H1 (cell line): ENCODE measurements around the gene ERO1B. TPM values are rescaled to one million over a fixed set of nuclear protein-coding genes. Genes with fewer than 3 reads are reported as not detected.

ENCODE experiments used
- KDM5A ChIP-seq: fragments of 200-600 bp; IDR thresholded peaks from 2 replicates; pipeline ENCODE4 v1.7.1; 2012; ENCODE audit warnings: mild to moderate bottlenecking, low read length, inconsistent platforms, mixed read lengths
- polyA plus RNA-seq, 7 experiments: library from polyadenylated mRNA; depleted of rRNA in 3 of 7; stranded (reverse) in 5 of 7; unstranded in 2 of 7; fragments of >200 nt in 5 of 7; fragments of 200-250 nt in 2 of 7; gene quantifications; 1 replicate in 5 of 7; 2 replicates in 1 of 7; 4 replicates in 1 of 7; pipeline versions ENCODE4 v1.2.1 to v1.2.3, GENCODE V29; 2011 to 2013; ENCODE audit warnings: missing spikeins in 2 of 7, mixed read lengths in 2 of 7
- total RNA-seq: library from RNA; stranded (reverse); fragmentation: NEBNext Ultra II Directional; extraction: Animal tissue kit (Norgen Biotek cat#: 25700); gene quantifications from 2 replicates; pipeline ENCODE4 v1.2.1, GENCODE V29; 2021
- TF ChIP-seq, protein P1 (sequence below): fragments of 300-600 bp; sonication (generic); IDR thresholded peaks from 2 replicates; pipeline ENCODE4 v1.7.1; 2012; ENCODE audit warnings: low read length, moderate library complexity, mild to moderate bottlenecking, inconsistent platforms; ENCODE audit not compliant: insufficient replicate concordance

Gene ERO1B
- total and polyA plus RNA-seq, 2 of the 8 experiments (the other 6 are each of a cell fraction or from before 2014, with no cell fraction given) = 0.74 to 5.6 TPM

DNA sequence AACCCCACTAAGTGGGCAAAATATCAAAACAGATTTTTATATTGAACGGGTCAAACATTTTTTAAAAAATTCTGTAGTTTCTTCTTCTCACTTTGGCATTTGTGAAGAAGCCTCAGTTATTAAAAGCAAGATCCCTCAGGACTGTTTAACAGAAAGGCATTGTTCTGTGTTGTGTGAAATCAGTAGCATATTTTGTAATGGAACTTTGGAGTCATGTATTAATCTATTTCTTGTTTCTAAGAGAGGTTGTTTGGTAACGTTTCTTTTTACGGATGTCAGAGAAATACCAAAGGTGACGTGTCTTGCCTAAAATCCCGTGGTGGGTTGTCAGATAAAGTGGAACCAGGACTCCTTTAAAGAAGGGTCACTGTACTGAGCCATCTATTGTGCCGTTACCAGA is 115.7 kb downstream of the ERO1B start (continued):
- TF ChIP-seq, protein P1, sequence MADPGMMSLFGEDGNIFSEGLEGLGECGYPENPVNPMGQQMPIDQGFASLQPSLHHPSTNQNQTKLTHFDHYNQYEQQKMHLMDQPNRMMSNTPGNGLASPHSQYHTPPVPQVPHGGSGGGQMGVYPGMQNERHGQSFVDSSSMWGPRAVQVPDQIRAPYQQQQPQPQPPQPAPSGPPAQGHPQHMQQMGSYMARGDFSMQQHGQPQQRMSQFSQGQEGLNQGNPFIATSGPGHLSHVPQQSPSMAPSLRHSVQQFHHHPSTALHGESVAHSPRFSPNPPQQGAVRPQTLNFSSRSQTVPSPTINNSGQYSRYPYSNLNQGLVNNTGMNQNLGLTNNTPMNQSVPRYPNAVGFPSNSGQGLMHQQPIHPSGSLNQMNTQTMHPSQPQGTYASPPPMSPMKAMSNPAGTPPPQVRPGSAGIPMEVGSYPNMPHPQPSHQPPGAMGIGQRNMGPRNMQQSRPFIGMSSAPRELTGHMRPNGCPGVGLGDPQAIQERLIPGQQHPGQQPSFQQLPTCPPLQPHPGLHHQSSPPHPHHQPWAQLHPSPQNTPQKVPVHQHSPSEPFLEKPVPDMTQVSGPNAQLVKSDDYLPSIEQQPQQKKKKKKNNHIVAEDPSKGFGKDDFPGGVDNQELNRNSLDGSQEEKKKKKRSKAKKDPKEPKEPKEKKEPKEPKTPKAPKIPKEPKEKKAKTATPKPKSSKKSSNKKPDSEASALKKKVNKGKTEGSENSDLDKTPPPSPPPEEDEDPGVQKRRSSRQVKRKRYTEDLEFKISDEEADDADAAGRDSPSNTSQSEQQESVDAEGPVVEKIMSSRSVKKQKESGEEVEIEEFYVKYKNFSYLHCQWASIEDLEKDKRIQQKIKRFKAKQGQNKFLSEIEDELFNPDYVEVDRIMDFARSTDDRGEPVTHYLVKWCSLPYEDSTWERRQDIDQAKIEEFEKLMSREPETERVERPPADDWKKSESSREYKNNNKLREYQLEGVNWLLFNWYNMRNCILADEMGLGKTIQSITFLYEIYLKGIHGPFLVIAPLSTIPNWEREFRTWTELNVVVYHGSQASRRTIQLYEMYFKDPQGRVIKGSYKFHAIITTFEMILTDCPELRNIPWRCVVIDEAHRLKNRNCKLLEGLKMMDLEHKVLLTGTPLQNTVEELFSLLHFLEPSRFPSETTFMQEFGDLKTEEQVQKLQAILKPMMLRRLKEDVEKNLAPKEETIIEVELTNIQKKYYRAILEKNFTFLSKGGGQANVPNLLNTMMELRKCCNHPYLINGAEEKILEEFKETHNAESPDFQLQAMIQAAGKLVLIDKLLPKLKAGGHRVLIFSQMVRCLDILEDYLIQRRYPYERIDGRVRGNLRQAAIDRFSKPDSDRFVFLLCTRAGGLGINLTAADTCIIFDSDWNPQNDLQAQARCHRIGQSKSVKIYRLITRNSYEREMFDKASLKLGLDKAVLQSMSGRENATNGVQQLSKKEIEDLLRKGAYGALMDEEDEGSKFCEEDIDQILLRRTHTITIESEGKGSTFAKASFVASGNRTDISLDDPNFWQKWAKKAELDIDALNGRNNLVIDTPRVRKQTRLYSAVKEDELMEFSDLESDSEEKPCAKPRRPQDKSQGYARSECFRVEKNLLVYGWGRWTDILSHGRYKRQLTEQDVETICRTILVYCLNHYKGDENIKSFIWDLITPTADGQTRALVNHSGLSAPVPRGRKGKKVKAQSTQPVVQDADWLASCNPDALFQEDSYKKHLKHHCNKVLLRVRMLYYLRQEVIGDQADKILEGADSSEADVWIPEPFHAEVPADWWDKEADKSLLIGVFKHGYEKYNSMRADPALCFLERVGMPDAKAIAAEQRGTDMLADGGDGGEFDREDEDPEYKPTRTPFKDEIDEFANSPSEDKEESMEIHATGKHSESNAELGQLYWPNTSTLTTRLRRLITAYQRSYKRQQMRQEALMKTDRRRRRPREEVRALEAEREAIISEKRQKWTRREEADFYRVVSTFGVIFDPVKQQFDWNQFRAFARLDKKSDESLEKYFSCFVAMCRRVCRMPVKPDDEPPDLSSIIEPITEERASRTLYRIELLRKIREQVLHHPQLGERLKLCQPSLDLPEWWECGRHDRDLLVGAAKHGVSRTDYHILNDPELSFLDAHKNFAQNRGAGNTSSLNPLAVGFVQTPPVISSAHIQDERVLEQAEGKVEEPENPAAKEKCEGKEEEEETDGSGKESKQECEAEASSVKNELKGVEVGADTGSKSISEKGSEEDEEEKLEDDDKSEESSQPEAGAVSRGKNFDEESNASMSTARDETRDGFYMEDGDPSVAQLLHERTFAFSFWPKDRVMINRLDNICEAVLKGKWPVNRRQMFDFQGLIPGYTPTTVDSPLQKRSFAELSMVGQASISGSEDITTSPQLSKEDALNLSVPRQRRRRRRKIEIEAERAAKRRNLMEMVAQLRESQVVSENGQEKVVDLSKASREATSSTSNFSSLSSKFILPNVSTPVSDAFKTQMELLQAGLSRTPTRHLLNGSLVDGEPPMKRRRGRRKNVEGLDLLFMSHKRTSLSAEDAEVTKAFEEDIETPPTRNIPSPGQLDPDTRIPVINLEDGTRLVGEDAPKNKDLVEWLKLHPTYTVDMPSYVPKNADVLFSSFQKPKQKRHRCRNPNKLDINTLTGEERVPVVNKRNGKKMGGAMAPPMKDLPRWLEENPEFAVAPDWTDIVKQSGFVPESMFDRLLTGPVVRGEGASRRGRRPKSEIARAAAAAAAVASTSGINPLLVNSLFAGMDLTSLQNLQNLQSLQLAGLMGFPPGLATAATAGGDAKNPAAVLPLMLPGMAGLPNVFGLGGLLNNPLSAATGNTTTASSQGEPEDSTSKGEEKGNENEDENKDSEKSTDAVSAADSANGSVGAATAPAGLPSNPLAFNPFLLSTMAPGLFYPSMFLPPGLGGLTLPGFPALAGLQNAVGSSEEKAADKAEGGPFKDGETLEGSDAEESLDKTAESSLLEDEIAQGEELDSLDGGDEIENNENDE = no peak
- no peak for TF ChIP-seq KDM5A
